IPS-NIHi7 (cell line): Measurements from ENCODE around the gene FLYWCH1.

Source experiments
- DNase-seq: peaks from one replicate; pipeline ENCODE4 v3.0.0; 2012; ENCODE audit warnings: mixed read lengths; ENCODE audit errors: extremely low spot score

FLYWCH1 gene, protein sequence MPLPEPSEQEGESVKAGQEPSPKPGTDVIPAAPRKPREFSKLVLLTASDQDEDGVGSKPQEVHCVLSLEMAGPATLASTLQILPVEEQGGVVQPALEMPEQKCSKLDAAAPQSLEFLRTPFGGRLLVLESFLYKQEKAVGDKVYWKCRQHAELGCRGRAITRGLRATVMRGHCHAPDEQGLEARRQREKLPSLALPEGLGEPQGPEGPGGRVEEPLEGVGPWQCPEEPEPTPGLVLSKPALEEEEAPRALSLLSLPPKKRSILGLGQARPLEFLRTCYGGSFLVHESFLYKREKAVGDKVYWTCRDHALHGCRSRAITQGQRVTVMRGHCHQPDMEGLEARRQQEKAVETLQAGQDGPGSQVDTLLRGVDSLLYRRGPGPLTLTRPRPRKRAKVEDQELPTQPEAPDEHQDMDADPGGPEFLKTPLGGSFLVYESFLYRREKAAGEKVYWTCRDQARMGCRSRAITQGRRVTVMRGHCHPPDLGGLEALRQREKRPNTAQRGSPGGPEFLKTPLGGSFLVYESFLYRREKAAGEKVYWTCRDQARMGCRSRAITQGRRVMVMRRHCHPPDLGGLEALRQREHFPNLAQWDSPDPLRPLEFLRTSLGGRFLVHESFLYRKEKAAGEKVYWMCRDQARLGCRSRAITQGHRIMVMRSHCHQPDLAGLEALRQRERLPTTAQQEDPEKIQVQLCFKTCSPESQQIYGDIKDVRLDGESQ

DNA sequence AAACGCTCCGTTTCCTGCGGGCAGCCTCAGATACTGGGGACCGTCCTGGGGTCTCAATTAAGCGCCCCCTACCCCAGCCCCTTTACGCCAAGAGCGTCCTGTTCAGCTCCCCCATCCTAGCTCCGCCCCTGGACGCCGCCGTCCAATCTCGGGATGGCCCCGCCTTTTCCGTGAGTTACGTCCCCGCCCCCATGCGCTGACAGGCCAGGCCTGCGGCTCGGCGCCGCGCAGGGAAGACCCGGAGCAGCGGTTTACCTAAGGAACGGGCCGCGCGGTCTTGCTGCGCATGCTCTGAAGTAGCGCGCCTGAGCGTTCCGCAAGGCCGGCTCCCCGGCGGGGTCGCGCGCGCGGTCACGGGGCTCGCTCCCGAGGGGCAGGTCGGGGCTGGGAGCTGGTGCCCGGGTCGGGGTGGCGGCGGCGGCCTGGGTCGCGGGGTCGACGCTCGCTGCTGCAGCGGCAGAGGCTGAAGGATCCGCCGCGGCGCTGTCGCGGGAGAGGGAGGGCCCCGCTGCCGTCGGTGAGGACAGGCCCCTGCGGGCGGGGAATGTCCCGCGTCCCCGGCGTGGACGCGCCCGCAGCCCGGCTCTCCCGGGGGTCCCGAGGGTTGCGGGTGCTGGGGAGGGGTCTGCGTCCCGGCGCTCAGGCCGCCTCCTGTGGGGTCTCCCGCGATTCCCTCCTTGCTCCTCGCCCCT is at the start of gene FLYWCH1:
Gene FLYWCH1 (plus strand): TSS at position 294 of the 692 bp plus-strand sequence. CDS start 17,755 bp downstream, outside the sequence.
- DNase-seq, result peak; percentile 98

DNA sequence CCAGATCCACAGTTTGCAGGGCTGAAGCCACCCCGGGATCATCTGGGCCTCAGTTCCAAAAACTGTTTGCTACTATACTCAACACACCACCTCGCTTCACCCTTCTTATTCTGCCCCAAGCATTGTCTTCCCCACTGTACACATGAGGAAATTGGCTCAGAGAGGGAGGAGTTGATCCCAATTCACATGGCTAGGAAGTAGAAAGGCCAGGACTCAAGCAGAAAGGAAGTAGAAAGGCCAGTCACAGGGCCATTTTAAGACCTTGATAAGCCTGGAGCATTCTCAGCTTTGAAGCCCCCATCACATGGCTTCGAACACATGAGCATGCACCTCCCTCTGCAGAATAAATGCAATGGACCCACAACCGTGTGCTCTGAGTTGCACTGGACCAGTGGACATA is 46.1 kb upstream of the FLYWCH1 start:
- DNase-seq, result no peak

DNA sequence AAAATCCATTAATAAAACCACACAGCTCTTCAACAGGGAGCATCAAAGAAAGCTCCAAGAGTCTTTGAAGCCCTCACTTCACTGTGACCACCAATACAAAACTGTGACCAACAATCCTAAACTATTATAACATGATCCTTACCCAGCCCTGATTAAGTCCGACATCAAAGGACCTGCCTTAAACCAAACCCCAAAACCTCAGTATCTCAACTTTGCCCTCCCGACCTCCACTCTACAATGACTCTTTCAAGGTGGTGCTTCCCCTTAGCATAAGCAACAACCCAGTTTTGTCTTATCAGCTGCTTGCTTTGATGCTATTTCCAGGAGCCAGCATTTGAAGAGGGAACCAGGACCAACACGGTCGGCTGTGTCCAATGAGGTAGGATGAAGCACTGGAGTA is 45.3 kb upstream of the FLYWCH1 start:
- DNase-seq, result no peak

DNA sequence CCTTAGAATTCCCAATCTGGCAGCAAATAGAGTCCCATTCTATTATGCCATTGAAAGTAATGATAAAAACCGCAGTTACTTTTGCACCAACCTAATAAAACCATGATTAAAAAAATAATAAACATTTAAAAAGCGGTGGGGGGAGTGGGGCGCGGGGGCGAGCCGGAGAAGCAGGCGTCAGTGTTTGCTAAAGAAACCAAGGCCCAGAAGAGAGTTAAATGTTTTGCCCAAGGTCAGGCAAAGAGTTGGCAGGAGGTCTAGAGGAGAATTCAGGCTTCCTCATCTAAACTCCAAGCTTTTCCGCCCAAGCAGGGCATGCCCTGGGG is 44.1 kb upstream of the FLYWCH1 start:
- DNase-seq, result no peak

DNA sequence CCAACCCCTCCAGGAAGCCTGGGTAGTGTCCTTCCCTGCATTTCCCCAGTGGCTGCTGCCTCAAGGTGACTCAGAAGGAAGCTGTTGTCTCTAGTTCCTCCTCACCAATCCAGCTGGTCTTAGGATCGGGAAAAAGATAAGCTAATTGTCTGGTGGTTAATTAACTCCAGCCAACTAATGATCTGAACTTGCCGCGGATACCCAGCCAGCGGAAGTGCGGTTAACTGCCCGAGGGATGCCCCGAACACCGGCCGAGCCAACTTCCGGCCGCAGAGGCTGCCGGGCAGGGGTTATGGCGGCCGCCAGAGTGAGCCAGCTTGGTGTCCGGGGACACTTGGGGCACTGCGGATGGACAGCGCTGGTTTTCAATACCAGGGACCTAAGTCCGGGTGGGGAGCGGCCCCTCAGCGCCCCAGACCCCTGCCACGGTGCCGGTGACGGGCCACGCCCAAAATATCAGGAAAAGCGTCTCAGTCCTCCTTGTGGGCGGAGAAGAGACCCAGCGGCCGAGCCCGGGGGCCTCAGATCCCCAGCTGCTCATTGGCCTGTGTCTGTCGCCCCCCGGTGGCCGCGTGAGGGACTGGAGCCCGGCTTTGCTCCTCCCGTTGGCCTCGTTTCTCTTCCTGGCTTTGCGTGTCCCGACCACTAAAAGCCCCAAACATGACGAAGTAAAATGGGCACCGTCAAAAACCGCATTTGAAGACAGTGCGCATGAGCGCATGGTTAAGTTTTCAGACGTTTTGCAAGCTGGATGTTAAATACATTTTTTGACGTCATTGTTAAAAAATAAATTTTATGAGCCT is 43.5 kb upstream of the FLYWCH1 start:
- DNase-seq, result peak; percentile 98

DNA sequence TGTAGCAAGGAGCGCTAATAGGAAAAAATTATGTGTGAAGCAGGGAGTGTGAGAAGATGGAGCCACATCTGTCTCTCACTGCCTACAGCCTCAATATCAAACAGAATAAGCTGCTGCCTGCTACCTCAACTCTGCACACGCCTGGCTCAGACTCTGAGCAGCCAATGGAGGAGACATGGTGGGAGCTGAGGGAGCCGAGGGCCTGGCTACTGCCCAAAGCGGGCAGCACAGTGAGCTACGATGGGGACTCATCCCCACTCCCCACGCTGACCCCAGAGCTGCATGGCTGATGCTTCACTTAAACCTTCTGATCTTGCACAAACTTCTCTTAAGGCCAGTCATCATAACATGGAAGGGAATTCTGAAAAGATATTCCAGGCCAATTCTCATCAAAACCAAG is 39.8 kb upstream of the FLYWCH1 start:
- DNase-seq, result no peak

DNA sequence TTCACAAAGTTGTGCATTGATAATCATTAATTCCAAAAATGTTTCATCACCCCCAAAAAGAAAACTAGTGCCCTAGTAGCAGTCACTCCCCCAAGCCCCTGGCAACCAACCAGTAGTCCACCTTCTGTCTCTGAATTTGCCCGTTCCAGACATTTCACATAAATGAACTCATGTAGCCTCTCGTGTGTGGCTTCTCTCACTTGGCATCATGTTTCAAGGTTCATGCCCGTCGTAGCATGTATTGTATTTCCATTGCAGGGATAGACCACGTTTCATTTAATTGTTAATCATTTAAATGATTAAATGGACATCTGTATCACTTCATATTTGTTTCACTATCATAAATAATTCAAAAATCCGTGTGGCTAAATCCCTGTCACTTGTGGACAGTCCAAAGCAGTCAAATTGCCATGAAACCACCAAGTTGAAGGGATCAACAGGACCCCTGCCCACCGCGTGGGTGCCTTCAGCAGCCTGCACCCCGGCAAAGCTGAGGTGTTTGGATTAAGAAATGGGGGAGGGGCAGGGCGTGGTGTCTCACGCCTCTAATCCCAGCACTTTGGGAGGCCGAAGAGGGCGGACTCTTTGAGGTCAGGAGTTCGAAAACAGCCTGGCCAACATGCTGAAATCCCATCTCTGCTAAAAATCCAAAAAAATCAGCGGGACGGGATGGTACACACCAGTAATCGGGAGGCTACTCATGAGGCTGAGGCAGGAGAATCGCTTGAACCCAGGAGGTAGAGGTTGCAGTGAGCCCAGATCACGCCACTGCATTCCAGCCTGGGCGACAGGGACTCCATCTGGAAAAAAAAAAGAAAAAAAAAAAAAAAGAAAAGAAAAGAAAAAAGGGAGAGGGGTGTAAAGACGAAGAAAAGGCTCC is 37.5 kb upstream of the FLYWCH1 start:
- no peak for DNase-seq

DNA sequence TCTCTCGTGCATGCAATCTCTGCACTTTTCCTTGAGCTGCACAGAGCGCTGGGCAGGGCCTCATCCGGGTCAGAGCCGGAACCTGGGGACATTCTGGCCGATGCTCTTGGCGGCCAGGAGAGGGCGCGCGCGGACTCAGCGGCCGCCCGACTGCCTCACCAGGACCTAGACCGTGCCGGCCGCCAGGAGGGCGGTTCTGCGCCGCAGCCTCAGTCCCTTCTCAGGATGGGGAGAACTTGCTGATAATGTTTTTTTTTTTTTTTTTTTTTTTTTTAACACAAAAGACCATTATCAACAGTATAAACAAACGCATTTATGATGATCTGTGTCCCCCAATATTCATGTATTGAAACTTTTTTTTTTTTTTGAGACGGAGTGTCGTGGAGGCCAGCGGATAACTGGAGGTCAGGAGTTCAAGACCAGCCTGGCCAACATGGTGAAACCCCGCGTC is 36.8 kb upstream of the FLYWCH1 start:
- peak; percentile 81 for DNase-seq

DNA sequence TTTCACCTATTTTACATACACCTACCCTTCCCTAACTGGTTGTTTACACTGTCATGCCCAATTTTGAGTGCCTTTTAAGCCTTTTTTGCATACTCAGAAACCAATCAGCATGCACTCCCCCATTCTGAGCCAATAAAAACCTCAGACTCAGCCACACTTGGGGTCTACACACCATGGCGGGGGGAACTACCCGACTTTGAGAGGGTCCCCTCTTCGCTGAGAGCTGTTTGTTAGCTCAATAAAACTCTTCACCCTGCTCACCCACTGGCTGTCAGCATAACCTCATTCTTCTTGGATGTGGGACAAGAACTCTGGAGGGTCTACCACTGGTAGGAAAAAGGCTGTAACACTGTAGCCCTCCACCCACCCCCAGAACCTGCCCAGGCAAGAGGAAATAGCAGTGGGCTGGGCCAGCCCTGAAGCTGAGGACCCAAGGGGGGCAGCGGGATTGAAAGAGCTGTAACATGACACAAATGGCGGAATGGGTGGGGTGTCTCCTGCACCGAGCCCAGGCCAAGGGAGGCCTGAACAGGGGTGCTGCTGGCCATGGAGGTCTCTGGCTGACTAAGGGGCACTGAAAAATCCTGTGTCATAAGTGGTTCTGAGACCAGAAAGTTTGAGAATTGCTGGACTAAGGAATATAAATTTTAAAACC is 31.8 kb upstream of the FLYWCH1 start:
- no peak for DNase-seq

DNA sequence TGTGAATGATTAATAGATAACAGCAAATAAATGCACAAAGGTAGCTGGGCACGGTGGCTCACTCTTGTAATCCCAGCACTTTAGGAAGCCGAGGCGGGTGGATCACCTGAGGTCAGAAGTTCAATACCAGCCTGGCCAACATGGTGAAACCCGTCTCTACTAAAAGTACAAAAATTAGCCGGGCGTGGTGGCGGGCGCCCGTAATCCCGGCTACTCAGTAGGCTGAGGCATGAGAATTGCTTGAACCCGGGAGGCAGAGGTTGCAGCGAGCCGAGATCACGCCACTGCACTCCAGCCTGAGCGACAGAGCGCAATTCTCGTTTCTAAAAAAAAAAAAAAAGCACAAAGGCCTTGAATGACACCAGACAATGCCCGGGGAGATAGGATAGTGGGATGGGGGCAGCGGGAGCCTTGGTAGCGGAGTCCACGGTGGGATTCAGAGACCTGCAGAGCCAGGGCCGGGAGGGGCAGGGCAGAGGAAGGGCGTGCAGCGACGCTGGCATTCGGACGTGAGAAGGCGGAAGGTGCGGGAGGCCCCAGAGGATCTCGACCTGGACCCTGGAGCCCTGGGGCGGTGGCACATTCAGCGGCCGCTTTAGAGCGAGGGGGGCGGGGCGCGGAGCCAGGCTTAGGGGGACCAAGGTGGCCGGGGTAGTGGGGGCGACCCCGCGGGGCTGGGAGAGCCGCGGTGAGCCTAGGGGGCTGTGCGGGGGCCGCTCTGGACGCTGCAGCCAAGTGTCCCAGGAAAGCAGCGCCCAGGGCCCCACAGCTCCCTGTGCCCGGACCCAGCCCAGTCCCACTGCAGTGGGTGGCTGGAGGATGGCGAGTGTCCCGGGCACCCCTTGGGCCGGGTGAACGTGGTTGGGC is 29.7 kb upstream of the FLYWCH1 start:
- peak; percentile 42 for DNase-seq

DNA sequence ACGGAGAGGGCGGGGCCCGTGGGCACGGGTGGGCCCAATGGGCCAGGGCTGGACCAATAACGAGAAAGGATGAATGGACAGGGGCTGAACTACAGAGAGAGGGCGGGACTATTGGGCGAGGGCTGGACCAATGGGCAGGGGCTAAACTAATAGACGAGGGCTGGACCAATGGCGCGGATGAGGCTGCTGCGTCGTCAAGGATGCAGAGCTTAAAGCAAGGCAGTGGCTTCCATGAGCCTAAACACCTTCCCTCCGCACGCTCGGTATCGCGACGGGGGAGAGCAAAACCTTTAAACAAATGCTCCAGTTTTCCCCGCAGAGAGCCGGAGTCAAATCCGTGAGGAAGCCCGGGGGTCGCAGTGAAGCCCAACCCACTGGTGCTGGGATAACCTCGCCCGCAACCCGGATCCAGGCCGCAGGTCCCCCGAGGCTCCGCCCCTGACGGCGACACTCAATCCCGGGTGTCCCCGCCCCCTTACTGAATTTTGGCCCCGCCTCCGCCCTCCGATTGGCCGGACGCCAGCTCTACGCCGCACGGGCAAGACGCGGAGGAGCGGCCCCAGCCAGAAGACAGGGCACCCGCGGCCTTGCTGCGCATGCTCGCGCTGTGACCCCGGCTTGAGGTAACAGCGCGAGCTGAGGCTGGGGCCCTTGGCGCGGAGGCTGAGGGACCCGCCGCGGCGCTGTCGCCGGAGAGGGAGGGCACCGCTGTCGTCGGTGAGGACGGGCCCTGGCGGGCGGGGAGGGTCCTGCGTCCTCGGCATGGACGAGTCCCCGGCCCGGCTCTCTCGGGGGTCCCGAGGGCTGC is 28.9 kb upstream of the FLYWCH1 start, which contains the start of gene FLYWCH2:
Gene FLYWCH2 (plus strand): TSS at position 566 of the 808 bp plus-strand sequence. CDS start 13,235 bp downstream, outside the sequence.
- peak; percentile 97 for DNase-seq

DNA sequence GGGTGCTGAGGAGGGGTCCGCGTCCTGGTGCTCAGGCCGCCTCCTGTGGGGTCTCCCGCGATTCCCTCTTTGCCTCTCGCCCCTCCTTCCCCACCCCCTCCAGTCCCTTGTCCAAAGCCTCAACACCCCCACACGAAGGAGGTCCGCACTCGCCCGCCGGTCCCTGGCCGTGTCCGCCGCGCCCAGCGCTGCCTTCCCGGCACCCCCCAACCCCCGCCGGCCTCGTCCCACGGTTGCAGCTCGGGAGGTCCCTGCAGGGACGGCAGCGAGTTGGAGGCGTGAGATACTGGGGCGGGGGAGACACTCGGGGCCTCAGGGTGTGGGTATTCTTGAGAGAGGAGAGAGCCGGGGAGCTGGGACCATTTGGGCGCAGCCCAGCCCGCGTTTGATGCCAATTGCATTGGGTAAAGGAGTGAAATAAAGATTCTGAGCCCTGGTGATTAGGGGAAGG is 28.2 kb upstream of the FLYWCH1 start:
- peak; percentile 13 for DNase-seq

DNA sequence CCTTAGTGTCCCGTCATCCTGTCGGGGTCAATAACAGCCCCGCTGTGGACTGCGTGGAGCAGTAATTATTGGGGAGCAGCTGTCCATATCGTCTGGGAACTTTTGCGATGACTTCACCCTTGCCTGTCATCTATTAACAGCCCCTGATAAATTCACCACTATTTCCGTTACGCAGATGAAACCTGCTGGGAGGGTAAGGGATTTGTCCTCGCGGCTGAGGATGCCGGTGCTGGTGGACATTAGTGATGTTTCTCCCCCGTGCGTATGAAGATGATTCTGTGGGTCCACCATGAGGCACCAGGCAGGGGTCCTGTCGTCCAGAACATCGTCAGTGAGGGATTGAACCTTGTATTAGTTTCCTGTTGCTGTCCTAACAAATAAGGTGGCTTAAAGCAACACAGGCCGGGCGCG is 27.7 kb upstream of the FLYWCH1 start:
- DNase-seq, result no peak

DNA sequence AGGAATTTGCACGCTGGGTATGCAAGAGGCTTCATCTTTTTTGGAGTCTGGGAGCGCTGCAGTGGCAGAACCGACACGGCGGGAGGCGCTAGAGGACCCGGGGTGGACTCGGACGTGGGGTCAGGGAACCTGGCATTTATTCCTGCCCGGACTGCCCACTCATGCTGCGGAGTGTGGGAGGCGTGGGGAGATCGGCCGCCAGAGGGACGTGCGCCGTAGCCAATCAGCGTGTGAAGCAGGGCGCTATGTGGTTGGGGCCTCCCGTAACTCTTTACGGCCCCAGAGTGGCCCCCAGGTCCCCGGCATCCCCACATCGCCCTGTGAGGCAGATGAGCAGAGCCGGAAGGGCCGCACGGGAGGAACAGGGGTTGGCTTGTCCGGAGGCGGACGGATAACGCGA is 17.5 kb upstream of the FLYWCH1 start:
- no peak for DNase-seq

DNA sequence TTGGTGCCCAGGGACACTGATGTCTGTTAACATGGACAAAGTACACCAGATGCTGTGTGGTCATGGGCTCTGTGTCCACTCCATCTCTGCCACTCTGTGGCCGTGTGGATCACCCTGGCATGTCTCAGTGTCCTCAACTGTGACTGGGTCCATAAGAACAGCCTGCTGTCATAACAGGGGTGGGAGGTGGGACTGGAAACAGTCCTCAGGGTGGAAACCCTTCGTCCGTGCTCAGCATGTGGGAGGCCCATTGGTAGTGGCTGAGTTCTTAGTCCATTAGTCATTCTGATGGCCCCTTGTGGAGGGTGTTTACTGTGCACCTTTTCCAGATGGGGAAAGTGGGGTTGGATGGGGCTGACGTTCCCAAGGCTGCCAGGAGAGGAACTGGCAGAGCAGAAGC is 15.9 kb upstream of the FLYWCH1 start:
- no peak for DNase-seq

DNA sequence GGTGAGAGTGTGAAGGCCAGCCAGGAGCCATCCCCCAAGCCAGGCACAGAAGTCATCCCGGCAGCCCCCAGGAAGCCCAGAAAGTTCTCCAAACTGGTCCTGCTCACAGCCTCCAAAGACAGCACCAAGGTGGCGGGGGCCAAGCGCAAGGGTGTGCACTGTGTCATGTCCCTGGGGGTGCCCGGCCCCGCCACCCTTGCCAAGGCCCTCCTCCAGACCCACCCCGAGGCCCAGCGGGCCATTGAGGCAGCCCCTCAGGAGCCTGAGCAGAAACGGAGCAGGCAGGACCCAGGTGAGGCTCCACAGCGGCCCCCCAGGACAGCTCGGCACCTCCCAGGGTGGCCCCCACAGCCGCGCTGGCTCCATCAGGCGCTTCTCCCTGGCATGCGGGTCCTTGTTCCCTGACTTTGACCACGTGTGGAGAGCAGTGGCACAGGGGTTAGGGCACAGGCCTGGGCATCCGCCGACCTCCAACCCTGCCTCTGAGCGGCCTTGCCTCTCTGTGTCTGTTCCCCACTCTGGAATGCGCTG is 15.2 kb upstream of the FLYWCH1 start:
- peak; percentile 3 for DNase-seq

DNA sequence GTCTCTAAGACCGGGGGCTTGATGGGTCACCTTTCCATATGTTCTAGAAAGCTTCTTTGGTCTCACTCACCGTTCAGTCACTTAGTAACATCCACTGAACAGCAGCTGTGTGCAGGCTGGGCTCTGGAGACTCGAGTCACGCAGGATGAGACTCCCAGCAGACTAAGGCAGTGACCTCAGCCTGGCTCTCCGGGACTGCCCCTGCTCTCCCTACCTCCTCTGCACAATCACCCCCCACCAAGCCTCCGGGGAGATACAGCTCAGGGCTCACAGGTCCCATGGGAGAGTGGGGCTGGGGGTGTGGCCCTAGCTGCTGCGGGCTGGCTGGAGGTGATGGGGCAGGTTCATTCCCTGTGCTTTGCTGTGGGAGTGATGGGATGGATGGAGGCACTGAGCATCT is 14.6 kb upstream of the FLYWCH1 start:
- no peak for DNase-seq
